GM23338 (cell line): Measurements from ENCODE around the gene MTHFSD.
A peak's percentile ranks its signal among the peaks of the same experiment; 100 is the strongest.

Experiments used
- CREB1 ChIP-seq: fragments of 250-450 bp; sonication (Bioruptor Pico); IDR thresholded peaks from 2 replicates; pipeline ENCODE4 v1.5.0; 2020; ENCODE audit warnings: low read depth, mild to moderate bottlenecking, moderate library complexity
- CTCF ChIP-seq, 2 experiments: fragments of 200-600 bp in 1 of 2; sonication (generic) in 1 of 2; conservative IDR thresholded peaks; 2 replicates each; pipeline versions ENCODE4 v1.5.1 to v1.6.1; 2016 to 2017; ENCODE audit warnings: antibody characterized with exemption in 2 of 2, low read depth in 2 of 2, mild to moderate bottlenecking in 2 of 2, moderate library complexity in 1 of 2
- ETS1 ChIP-seq: IDR thresholded peaks from 2 replicates; pipeline ENCODE4 v1.6.1; 2016; ENCODE audit warnings: antibody characterized with exemption
- EZH2 ChIP-seq: fragments of 200-600 bp; sonication (generic); IDR thresholded peaks from one replicate; pipeline ENCODE4 v1.8.0; 2017; ENCODE audit warnings: antibody characterized with exemption, mild to moderate bottlenecking, low read depth; ENCODE audit not compliant: unreplicated experiment
- JUNB ChIP-seq: IDR thresholded peaks from one replicate; pipeline ENCODE4 v1.6.1; 2016; ENCODE audit warnings: antibody characterized with exemption; ENCODE audit not compliant: unreplicated experiment
- POLR2AphosphoS5 ChIP-seq: IDR thresholded peaks from 2 replicates; pipeline ENCODE4 v1.6.1; 2016; ENCODE audit warnings: antibody characterized with exemption, low read depth

GRCh38 chr16:86563469-86564345 is 8.7 kb upstream of the MTHFSD start:
- TF ChIP-seq CTCF (conservative IDR thresholded peaks at IDR 0.05; ENCODE audit: low read depth in 2 of 2) (peak; percentile 98 to 99), ETS1 (no peak), POLR2AphosphoS5 (no peak), EZH2 (peak; percentile 53), JUNB (no peak), CREB1 (CRISPR knock-in tag) (no peak)
